ENCODE data around the gene DSG3.
"Not testable (repeated sequence)": the region's sequence is repeated elsewhere in the genome, so short reads cannot be mapped to it uniquely, and the experiment has no call there.

Gene DSG3

DNA sequence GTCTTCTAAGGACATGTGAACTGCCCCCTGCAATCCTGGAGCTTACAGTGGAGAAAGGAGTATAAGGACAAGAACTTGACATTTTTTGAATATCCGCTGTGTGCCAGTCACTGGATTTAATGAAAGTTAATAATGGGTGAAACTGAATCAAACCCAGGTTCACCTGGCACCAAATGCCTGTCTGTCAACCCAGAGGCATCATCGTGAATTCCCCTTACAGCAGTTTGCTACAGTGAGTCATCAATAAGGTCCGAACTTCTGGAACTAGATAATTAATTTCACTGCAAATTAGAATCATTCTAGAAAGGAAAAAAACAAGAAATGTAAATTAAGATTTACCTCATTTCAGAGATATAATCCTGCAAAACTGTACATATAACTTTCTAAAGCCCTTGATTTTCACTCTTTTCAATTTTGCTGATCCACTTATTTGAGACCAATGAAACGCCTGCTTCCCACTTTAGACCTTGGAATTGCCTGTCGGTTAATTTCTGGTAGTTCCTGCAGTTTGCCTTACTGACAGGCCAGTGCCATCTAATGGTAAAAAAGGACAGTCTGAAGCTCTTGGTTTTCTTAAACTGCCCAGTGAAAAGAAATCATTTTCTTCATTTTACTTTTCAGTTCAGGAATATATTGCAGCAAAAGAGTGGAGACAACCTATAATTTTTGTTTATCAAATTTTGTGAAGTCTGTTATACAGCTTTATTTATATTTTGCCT lies 58.6 kb downstream of the DSG3 start:
- intact Hi-C loops (cut with DNase I; ENCODE audit: low total_unique reads), result no loop called here
- Histone ChIP-seq H3K27me3 (peaks cover 0 to 2% of the 10 kb centered on the region in 2 donors), H3K9me3 (no peaks in the 10 kb centered on the region), H3K4me3 (no peak overlapping the region), H3K4me1 (no peaks in the 10 kb centered on the region), H3K27ac (no peak overlapping the region), H3K36me3 (no peaks in the 10 kb centered on the region)
- TF ChIP-seq, protein P1, sequence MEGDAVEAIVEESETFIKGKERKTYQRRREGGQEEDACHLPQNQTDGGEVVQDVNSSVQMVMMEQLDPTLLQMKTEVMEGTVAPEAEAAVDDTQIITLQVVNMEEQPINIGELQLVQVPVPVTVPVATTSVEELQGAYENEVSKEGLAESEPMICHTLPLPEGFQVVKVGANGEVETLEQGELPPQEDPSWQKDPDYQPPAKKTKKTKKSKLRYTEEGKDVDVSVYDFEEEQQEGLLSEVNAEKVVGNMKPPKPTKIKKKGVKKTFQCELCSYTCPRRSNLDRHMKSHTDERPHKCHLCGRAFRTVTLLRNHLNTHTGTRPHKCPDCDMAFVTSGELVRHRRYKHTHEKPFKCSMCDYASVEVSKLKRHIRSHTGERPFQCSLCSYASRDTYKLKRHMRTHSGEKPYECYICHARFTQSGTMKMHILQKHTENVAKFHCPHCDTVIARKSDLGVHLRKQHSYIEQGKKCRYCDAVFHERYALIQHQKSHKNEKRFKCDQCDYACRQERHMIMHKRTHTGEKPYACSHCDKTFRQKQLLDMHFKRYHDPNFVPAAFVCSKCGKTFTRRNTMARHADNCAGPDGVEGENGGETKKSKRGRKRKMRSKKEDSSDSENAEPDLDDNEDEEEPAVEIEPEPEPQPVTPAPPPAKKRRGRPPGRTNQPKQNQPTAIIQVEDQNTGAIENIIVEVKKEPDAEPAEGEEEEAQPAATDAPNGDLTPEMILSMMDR (IDR thresholded peaks at IDR 0.05), result peak; percentile 15 to 22
- no peak for DNase-seq

DNA sequence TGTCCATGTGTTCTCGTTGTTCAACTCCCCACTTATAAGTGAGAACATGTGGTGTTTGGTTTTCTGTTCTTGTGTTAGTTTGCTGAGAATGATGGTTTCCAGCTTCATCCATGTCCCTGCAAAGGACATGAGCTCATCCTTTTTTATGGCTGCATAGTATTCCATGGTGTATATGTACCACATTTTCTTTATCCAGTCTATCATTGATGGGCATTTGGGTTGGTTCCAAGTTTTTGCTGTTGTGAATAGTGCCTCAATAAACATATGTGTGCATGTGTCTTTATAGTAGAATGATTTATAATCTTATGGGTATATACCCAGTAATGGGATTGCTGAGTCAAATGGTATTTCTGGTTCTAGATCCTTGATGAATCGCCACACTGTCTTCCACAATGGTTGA lies 59.6 kb downstream of the DSG3 start:
- H3K4me3 ChIP-seq; intact Hi-C loops (cut with DNase I; ENCODE audit: low total_unique reads); H3K36me3 ChIP-seq; H3K27ac ChIP-seq; H3K4me1 ChIP-seq; H3K27me3 ChIP-seq; DNase-seq; H3K9me3 ChIP-seq: not testable (repeated sequence)

DNA sequence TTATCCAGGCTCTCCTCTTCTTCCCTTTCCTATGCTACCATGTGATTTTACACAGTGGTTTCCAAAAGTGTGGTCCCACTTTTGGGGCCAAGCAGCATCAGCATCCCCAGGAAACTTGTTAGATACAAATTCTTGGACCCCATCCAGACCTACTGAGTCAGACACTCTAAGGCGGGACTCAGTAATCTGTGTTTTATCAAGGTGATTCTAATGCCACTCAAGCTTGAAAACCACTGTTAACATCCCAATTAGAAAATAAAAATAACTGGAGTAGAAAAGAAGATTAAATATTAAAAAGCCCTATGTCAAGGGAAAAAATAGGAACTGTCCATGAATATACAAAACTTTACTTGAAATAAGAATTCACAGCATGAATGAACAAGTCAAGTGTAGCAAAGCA lies 61.2 kb downstream of the DSG3 start:
- Histone ChIP-seq H3K4me1 (no peaks in the 10 kb centered on the region), H3K27ac (no peak overlapping the region), H3K27me3 (no peaks in the 10 kb centered on the region), H3K9me3 (no peaks in the 10 kb centered on the region), H3K4me3 (no peak overlapping the region), H3K36me3 (no peaks in the 10 kb centered on the region)
- DNase-seq, result no peak
- TF ChIP-seq, protein P1 (IDR thresholded peaks at IDR 0.05), result no peak
- intact Hi-C loops (cut with DNase I; ENCODE audit: low total_unique reads), result no loop called here

DNA sequence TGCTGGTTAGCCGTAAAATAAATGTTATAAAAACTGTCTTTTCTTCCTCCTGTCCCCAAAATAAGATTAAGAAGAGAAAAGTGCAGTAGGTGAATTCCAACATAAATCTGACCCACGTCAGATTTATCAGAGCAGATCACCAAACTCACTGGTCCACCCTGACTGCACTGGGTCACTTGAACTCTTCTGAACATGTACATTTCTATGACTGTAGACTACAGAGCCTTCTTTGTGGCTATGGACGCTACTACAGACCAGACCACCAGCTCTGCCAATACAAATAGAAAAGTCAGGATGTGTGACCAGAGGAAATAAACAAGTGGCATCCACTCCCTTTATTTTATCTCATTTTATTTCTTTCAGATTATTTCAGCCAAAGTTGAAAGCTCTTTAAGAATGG lies 62.0 kb downstream of the DSG3 start:
- no peak for DNase-seq
- no peak overlapping the region for H3K4me3 ChIP-seq
- no peaks in the 10 kb centered on the region for H3K9me3 ChIP-seq
- no peaks in the 10 kb centered on the region for H3K27me3 ChIP-seq
- TF ChIP-seq, protein P1 (IDR thresholded peaks at IDR 0.05), result no peak
- intact Hi-C loops (cut with DNase I; ENCODE audit: low total_unique reads), result no loop called here
- no peak overlapping the region for H3K27ac ChIP-seq
- H3K36me3 ChIP-seq, result no peaks in the 10 kb centered on the region
- H3K4me1 ChIP-seq, result no peaks in the 10 kb centered on the region

DNA sequence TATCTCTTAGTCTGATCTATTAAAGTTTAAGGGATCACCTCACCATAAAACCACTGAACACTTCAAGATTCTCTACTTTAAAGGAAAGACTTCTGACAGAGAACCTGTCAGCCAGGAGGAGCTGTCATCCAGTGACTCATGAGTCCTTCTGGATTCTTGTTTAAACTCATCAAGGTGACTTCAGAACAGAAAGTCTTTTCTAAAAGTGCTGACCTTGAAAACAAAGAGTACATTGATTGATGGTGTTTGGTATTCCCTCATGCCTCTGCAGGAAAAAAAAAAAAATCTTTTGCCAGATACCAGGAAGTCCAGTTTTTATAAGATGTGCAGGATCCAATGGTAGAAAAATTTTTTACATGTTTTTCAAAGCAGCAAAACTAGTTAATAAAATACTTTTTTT lies 62.8 kb downstream of the DSG3 start:
- intact Hi-C loops (cut with DNase I; ENCODE audit: low total_unique reads), result no loop called here
- H3K27ac ChIP-seq, result no peak overlapping the region

DNA sequence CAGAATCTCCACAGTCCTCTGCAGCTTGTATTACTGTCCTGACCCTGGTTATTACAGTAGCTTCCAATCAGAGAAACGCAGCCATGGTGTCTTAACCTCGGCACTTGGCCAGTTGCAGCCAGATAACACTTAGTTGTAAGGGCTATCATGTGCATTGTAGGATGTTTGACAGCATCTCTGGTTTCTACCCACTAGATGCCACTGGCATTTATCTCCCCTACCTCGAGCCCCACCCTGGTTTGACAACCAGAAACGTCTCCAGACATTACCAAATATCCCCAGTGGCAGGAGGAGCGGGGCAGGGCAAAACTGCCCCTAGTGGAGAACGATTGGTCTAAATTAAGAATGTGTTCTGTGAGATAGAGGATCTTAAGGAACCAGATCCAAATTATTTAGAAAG lies 63.6 kb downstream of the DSG3 start:
- no peak for DNase-seq
- H3K27me3 ChIP-seq, result no peaks in the 10 kb centered on the region
- H3K9me3 ChIP-seq, result no peaks in the 10 kb centered on the region
- H3K36me3 ChIP-seq, result no peaks in the 10 kb centered on the region
- no peaks in the 10 kb centered on the region for H3K4me1 ChIP-seq
- H3K27ac ChIP-seq, result no peak overlapping the region
- H3K4me3 ChIP-seq, result no peak overlapping the region
- TF ChIP-seq, protein P1 (IDR thresholded peaks at IDR 0.05), result no peak
- intact Hi-C loops (cut with DNase I; ENCODE audit: low total_unique reads), result no loop called here

More for the DNA sequence above, 62.8 kb downstream of the DSG3 start:
- no peaks in the 10 kb centered on the region for H3K4me1 ChIP-seq
- no peaks in the 10 kb centered on the region for H3K36me3 ChIP-seq
- H3K27me3 ChIP-seq, result no peaks in the 10 kb centered on the region
- TF ChIP-seq, protein P1 (IDR thresholded peaks at IDR 0.05), result no peak
- no peak for DNase-seq
- no peaks in the 10 kb centered on the region for H3K9me3 ChIP-seq
- no peak overlapping the region for H3K4me3 ChIP-seq
